PC-3 (cell line): ENCODE measurements around the gene PIK3IP1. TPM values are rescaled to one million over a fixed set of nuclear protein-coding genes. Genes with fewer than 3 reads are reported as not detected.
A peak's percentile ranks its signal among the peaks of the same experiment; 100 is the strongest.

Experiments used
- ATAC-seq: fragments of 200-7000 bp; cut with Tn5 transposase; 2 replicates; pipeline ENCODE4 v1.9.1; 2020; ENCODE audit warnings: mild to moderate bottlenecking, moderate library complexity
- BruUV-seq: library from RNA; stranded (reverse); fragments of 400-500 nt; replicated peaks from 2 replicates; lab custom pipeline; 2021; lab: Mats Ljungman, UMichigan
- CTCF ChIA-PET: fragments of 300-600 bp; sonication (Branson Sonifier 250); formaldehyde crosslinking; loops from one replicate; lab custom pipeline; 2022; ENCODE audit warnings: antibody characterized with exemption; lab: Charles Lee
- POLR2A ChIA-PET: fragments of 300-600 bp; sonication (Branson Sonifier 250); formaldehyde crosslinking; loops from one replicate; lab custom pipeline; 2022; ENCODE audit warnings: antibody characterized with exemption; ENCODE audit not compliant: unreplicated experiment; lab: Charles Lee
- DNase-seq: peaks from one replicate; pipeline ENCODE4 v3.0.0-alpha.2; 2015
- H2AFZ ChIP-seq: fragments of 300-600 bp; sonication (generic); 2 replicates; pipeline ENCODE4 v1.6.0; 2016; ENCODE audit warnings: antibody characterized with exemption, low read length
- H3F3A ChIP-seq: fragments of 300-600 bp; sonication (generic); one replicate; pipeline ENCODE4 v1.6.0; 2017; ENCODE audit warnings: antibody characterized with exemption, low read length, control low read depth, mild to moderate bottlenecking; ENCODE audit not compliant: unreplicated experiment
- H3K27ac ChIP-seq: fragments of 300-600 bp; sonication (generic); 2 replicates; pipeline ENCODE4 v1.5.1; 2016; ENCODE audit warnings: mild to moderate bottlenecking, low read length
- H3K27me3 ChIP-seq: fragments of 300-600 bp; sonication (generic); 2 replicates; pipeline ENCODE4 v1.6.1; 2016; ENCODE audit warnings: low read length, mixed read lengths
- H3K36me3 ChIP-seq: fragments of 300-600 bp; sonication (generic); 2 replicates; pipeline ENCODE4 v1.6.1; 2016; ENCODE audit warnings: low read depth, mixed run types, low read length, mixed read lengths
- H3K4me1 ChIP-seq: fragments of 300-600 bp; sonication (generic); 2 replicates; pipeline ENCODE4 v1.5.1; 2016; ENCODE audit warnings: low read length; ENCODE audit not compliant: insufficient read depth
- H3K4me2 ChIP-seq: fragments of 300-600 bp; sonication (generic); 2 replicates; pipeline ENCODE4 v1.6.0; 2016; ENCODE audit warnings: low read length
- H3K4me3 ChIP-seq: fragments of 300-600 bp; sonication (generic); 2 replicates; pipeline ENCODE4 v1.5.1; 2016; ENCODE audit warnings: mild to moderate bottlenecking, low read length, mixed read lengths
- H3K79me2 ChIP-seq: fragments of 300-600 bp; sonication (generic); 2 replicates; pipeline ENCODE4 v1.6.1; 2017; ENCODE audit warnings: low read length, mixed read lengths
- H3K9ac ChIP-seq: fragments of 300-600 bp; sonication (generic); 2 replicates; pipeline ENCODE4 v1.6.0; 2016; ENCODE audit warnings: mild to moderate bottlenecking, low read length
- H3K9me2 ChIP-seq: fragments of 300-600 bp; sonication (generic); replicated peaks from 2 replicates; pipeline ENCODE4 v1.6.1; 2016; ENCODE audit warnings: mixed run types, low read length, mixed read lengths
- H3K9me3 ChIP-seq: fragments of 300-600 bp; sonication (generic); 2 replicates; pipeline ENCODE4 v1.6.1; 2016; ENCODE audit warnings: low read length, mixed read lengths
- H4K20me1 ChIP-seq: fragments of 300-600 bp; sonication (generic); 2 replicates; pipeline ENCODE4 v1.6.1; 2016; ENCODE audit warnings: low read length, mixed read lengths
- CTCF ChIP-seq: fragments of 300-600 bp; sonication (generic); conservative IDR thresholded peaks from 2 replicates; pipeline ENCODE4 v1.5.1; 2017; ENCODE audit warnings: antibody characterized with exemption, low read depth, mild to moderate bottlenecking, low read length
- EZH2 ChIP-seq: fragments of 300-600 bp; sonication (generic); IDR thresholded peaks from one replicate; pipeline ENCODE4 v1.6.1; 2017; ENCODE audit warnings: antibody characterized with exemption, mild to moderate bottlenecking, low read length; ENCODE audit not compliant: unreplicated experiment
- EZH2phosphoT487 ChIP-seq: fragments of 300-600 bp; sonication (generic); IDR thresholded peaks from 2 replicates; pipeline ENCODE4 v1.6.1; 2018; ENCODE audit warnings: mild to moderate bottlenecking, antibody characterized with exemption, low read length, borderline replicate concordance
- intact Hi-C: fragments of 100-400 bp; cut with micrococcal nuclease; formaldehyde crosslinking; loops from 2 replicates; pipeline ENCODE4 v1.9.0; 2023
- total RNA-seq: library from RNA; depleted of rRNA; stranded (reverse); fragments of >200 nt; gene quantifications from 2 replicates; pipeline ENCODE4 v1.2.3, GENCODE V29; 2014

Gene PIK3IP1
- total RNA-seq, 1 experiment from 2014 or later = 1.9 TPM

DNA sequence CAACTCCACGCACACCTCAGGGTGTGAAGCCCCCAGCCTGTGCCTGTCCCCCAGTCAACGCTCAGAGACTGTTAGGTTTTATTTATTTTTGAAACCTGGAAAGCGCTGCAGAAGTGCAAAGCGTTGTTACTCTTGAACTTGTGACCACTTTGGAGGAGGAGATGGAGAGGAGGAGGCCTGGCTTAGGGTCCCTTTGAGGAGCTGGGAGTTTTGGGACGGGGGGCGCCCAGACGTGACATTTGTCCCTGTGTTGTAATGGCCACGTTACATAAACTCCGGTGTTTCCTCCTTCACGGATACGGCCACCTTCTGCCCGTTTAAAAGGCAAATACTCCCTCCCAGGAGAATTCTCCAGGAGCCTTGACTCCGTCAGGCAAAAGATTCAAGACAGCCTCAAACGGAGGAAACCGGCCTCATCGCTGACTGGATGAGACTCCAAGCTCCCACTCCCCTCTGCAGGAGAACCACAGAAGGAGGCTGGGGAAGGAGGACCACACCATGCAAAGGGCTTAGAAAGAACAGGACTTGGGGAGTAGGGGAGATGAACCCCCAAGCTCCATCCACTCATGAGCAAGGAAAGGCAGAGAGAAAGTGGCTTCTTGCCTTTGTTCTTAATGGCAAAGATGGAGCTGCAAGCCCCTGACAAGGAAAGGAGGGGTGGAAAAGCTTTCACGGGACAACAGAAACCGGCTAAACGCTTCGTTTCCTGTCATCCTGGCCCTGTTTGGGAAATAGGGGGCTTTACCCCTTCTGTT lies 630 bp downstream of the PIK3IP1 start:
- H3K9me3 ChIP-seq = no peaks in the 10 kb centered on the region
- no peaks in the 10 kb centered on the region for H3K27me3 ChIP-seq
- peak overlapping the region; percentile 72 for H2AFZ ChIP-seq
- no peaks in the 10 kb centered on the region for H3K79me2 ChIP-seq
- no peak for TF ChIP-seq EZH2phosphoT487
- no peak for TF ChIP-seq CTCF
- TF ChIP-seq EZH2 = no peak
- DNase-seq (no peak), ATAC-seq (no peak)
- ChIA-PET POLR2A (interaction anchor here (0.6 kb wide), 1 partner anchor 54 kb away, joined by 3 read pairs; no protein-coding TSS in a partner anchor), CTCF (interaction anchor here (1.0 to 1.5 kb wide), 2 partner anchors 19 to 22 kb away, joined by 6 to 9 read pairs; no protein-coding TSS in a partner anchor)
- intact Hi-C loops = no loop called here
- peak overlapping the region; percentile 81 for H3K4me2 ChIP-seq
- peaks cover 18% of the 10 kb centered on the region; the same call in 1 of the 2 replicates for H3K4me1 ChIP-seq
- no peak overlapping the region for H3K27ac ChIP-seq
- no peaks in the 10 kb centered on the region for H4K20me1 ChIP-seq
- no peaks in the 10 kb centered on the region for H3K9me2 ChIP-seq
- H3F3A ChIP-seq = no peaks in the 10 kb centered on the region
- peak overlapping the region; percentile 83 for H3K4me3 ChIP-seq
- no peak overlapping the region for H3K9ac ChIP-seq
- BruUV-seq = TSS peak; percentile 63
- no peaks in the 10 kb centered on the region for H3K36me3 ChIP-seq

DNA sequence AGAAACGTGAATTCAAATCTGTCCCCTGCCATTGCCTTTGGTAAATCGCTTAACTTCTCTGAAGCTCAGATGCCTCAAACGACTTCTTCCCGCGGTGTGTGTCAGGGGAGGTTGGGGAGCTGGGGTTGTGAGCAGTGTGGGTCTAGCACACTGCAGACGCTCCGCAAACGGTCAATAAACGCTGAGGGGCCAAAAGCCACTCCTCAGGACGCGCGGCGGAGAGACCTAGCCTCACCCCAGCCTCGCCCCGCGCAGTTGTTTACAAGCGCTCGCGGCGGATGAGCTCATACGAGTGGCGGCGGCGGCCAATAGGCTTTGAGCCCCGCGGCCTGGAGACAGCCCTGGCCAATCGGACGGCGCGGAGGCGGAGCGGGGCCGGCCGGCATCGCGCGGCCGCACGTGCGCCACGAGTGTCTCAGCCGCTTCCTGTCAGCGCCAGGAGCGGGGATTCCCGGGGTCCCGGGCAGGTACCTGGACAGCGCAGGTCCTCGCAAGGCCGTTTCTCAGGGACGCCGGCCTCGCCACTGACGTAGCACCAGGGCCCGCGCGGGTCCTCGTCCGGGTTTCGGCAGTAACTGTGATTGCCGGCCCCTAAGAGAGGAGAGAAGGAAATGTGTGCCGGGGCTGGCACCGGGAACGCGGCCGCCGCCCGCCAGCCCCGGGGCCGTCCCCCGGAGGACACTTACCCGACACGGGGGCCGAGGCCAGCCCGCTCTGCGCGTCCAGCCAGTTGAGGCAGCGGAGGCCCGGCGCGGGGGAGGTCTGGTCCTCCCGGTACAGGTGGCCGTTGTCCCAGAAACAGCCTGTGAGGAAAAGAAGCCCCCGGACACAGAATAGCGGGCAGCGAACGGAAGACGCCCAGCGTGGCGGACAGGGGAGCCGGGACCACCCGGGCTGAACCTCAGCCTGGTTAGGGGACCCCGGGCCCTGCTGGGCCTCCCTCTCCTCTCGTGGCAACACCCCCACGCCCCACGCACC lies 1.5 kb downstream of the PIK3IP1 start:
- Histone ChIP-seq H3F3A (no peaks in the 10 kb centered on the region), H3K9me3 (no peaks in the 10 kb centered on the region), H3K9me2 (no peaks in the 10 kb centered on the region), H3K27ac (no peak overlapping the region), H3K79me2 (no peaks in the 10 kb centered on the region), H3K36me3 (no peaks in the 10 kb centered on the region), H3K4me2 (peak overlapping the region; percentile 95), H3K27me3 (no peaks in the 10 kb centered on the region), H3K9ac (peak overlapping the region; percentile 51), H3K4me3 (peak overlapping the region; percentile 83), H2AFZ (peak overlapping the region; percentile 96), H3K4me1 (peaks cover 13% of the 10 kb centered on the region; the same call in 1 of the 2 replicates), H4K20me1 (no peaks in the 10 kb centered on the region)
- POLR2A ChIA-PET = interaction anchor here (0.6 to 0.7 kb wide), 4 partner anchors 161 to 861 kb away, joined by 3 to 7 read pairs (median 4); no protein-coding TSS in a partner anchor
- no TSS peak for BruUV-seq
- TF ChIP-seq CTCF (no peak), EZH2phosphoT487 (no peak), EZH2 (no peak)
- intact Hi-C loops = no loop called here
- DNase-seq (peak; percentile 85), ATAC-seq (peak; percentile 95)
- CTCF ChIA-PET = no interaction called here
